Activated CD4-positive, alpha-beta memory T cell treated with anti-CD3 and anti-CD28 coated beads, Interleukin-2, amount 10 ng/mL, durations not matched to agents 7 days and 5 days (primary cell): ENCODE measurements around the gene STOM. TPM values are rescaled to one million over a fixed set of nuclear protein-coding genes. Genes with fewer than 3 reads are reported as not detected.

Source experiments
- CTCF ChIA-PET: fragments of 350-600 bp; sonication (Branson Sonifier 250); formaldehyde crosslinking; loops from one replicate; lab custom pipeline; 2021; ENCODE audit warnings: antibody characterized with exemption, inconsistent platforms; lab: Charles Lee
- POLR2A ChIA-PET: fragments of 350-600 bp; sonication (Branson Sonifier 250); formaldehyde crosslinking; loops from one replicate; lab custom pipeline; 2021; ENCODE audit warnings: antibody characterized with exemption; lab: Charles Lee
- DNase-seq: peaks from one replicate; pipeline ENCODE4 v3.0.0-alpha.2; 2020
- H3K27ac Mint-ChIP-seq: one replicate; pipeline ENCODE4 v1.8.0; 2021; ENCODE audit warnings: mild to moderate bottlenecking, mixed read lengths
- H3K27me3 Mint-ChIP-seq: one replicate; pipeline ENCODE4 v1.8.0; 2021; ENCODE audit warnings: mixed read lengths
- H3K36me3 Mint-ChIP-seq: one replicate; pipeline ENCODE4 v1.8.0; 2021; ENCODE audit warnings: low read depth, mixed read lengths
- H3K4me1 Mint-ChIP-seq: one replicate; pipeline ENCODE4 v1.8.0; 2021; ENCODE audit warnings: mixed read lengths
- H3K4me3 Mint-ChIP-seq: one replicate; pipeline ENCODE4 v1.8.0; 2021; ENCODE audit warnings: mild to moderate bottlenecking, mixed read lengths
- H3K9me3 Mint-ChIP-seq: one replicate; pipeline ENCODE4 v1.8.0; 2021; ENCODE audit warnings: mixed read lengths
- total RNA-seq, 2 experiments: library from RNA; stranded (reverse); gene quantifications; one replicate each; pipeline ENCODE4 v1.2.3, GENCODE V29; 2021

Gene STOM
- total RNA-seq, 2 experiments from 2014 or later = 101 to 104 TPM

DNA sequence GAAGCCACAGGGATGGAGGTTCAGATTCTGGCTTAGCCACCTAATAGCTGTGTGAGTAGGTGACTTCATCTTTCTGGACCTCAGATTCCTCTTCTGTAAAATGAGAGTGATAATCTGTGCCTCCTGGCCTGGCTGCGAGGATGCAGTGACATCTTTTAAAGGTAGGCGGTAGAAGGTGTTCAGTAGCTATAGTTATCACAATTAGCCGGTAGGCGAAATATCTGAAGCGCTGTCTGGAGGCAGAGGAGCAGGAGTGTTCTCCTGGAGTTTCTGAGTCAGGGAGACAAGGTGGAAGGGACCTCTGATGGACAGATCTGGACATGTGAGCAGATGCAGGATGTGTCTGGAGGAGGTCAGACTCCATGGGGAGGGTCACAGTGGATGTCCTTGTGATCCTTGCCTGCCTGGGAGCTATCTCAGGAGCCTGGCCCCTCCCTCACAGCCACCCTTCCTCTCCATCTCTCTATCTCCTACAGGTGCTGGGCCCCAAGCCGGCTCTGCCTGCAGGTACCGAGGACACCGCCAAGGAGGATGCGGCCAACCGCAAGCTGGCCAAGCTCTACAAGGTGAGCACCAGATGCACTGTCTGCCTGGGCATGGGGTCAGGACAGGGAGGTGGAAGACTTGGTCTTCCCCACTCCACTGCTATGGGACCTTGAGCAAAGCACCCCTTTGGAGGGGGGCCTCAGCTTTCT is 56.4 kb downstream of the STOM start:
- Mint-ChIP-seq H3K9me3 (no peaks in the 10 kb centered on the region), H3K27ac (no peak overlapping the region), H3K36me3 (no peaks in the 10 kb centered on the region), H3K4me3 (no peak overlapping the region), H3K27me3 (no peaks in the 10 kb centered on the region), H3K4me1 (no peaks in the 10 kb centered on the region)
- CTCF ChIA-PET = interaction anchor here (0.8 to 2.0 kb wide), 4 partner anchors 11 to 100 kb away, joined by 3 to 5 read pairs (median 4); no protein-coding TSS in a partner anchor
- DNase-seq = no peak
- POLR2A ChIA-PET = no interaction called here

- DNase-seq = no peak
- no peak overlapping the region for H3K4me3 Mint-ChIP-seq
- H3K27me3 Mint-ChIP-seq = no peaks in the 10 kb centered on the region
- no peaks in the 10 kb centered on the region for H3K4me1 Mint-ChIP-seq
- ChIA-PET CTCF (interaction anchor here (2.0 kb wide), 1 partner anchor 9 kb away, joined by 4 read pairs; no protein-coding TSS in a partner anchor), POLR2A (no interaction called here)
- H3K36me3 Mint-ChIP-seq = no peaks in the 10 kb centered on the region
- no peak overlapping the region for H3K27ac Mint-ChIP-seq
- no peaks in the 10 kb centered on the region for H3K9me3 Mint-ChIP-seq
Measured at GRCh38 chr9:121312169-121312568, 57.9 kb downstream of the STOM start.

- Mint-ChIP-seq H3K4me1 (no peaks in the 10 kb centered on the region), H3K9me3 (no peaks in the 10 kb centered on the region), H3K36me3 (no peaks in the 10 kb centered on the region), H3K27me3 (no peaks in the 10 kb centered on the region), H3K4me3 (no peak overlapping the region), H3K27ac (no peak overlapping the region)
- no peak for DNase-seq
- POLR2A ChIA-PET = no interaction called here
- CTCF ChIA-PET = interaction anchor here (0.8 to 2.1 kb wide), 2 partner anchors 9 to 32 kb away, joined by 3 to 5 read pairs; no protein-coding TSS in a partner anchor
Measured at GRCh38 chr9:121310571-121310970, 59.5 kb downstream of the STOM start.

GRCh38 chr9:121309833-121310425 is 60.1 kb downstream of the STOM start:
- H3K27me3 Mint-ChIP-seq = no peaks in the 10 kb centered on the region
- no peaks in the 10 kb centered on the region for H3K9me3 Mint-ChIP-seq
- no peaks in the 10 kb centered on the region for H3K36me3 Mint-ChIP-seq
- H3K27ac Mint-ChIP-seq = no peak overlapping the region
- H3K4me3 Mint-ChIP-seq = no peak overlapping the region
- ChIA-PET POLR2A (no interaction called here), CTCF (interaction anchor here (1.3 to 2.9 kb wide), 3 partner anchors 10 to 97 kb away, joined by 5 to 11 read pairs (median 8); no protein-coding TSS in a partner anchor)
- no peak for DNase-seq
- H3K4me1 Mint-ChIP-seq = no peaks in the 10 kb centered on the region

- H3K4me3 Mint-ChIP-seq = no peak overlapping the region
- no peak for DNase-seq
- CTCF ChIA-PET = interaction anchor here (1.3 to 2.9 kb wide), 3 partner anchors 11 to 96 kb away, joined by 5 to 11 read pairs (median 8); no protein-coding TSS in a partner anchor
- no peaks in the 10 kb centered on the region for H3K36me3 Mint-ChIP-seq
- H3K27me3 Mint-ChIP-seq = no peaks in the 10 kb centered on the region
- no peaks in the 10 kb centered on the region for H3K9me3 Mint-ChIP-seq
- POLR2A ChIA-PET = interaction anchor here (1.2 kb wide), 1 partner anchor 86 kb away, joined by 3 read pairs; no protein-coding TSS in a partner anchor
- no peak overlapping the region for H3K27ac Mint-ChIP-seq
- no peaks in the 10 kb centered on the region for H3K4me1 Mint-ChIP-seq
Measured at GRCh38 chr9:121309171-121309570, 60.9 kb downstream of the STOM start.

DNA sequence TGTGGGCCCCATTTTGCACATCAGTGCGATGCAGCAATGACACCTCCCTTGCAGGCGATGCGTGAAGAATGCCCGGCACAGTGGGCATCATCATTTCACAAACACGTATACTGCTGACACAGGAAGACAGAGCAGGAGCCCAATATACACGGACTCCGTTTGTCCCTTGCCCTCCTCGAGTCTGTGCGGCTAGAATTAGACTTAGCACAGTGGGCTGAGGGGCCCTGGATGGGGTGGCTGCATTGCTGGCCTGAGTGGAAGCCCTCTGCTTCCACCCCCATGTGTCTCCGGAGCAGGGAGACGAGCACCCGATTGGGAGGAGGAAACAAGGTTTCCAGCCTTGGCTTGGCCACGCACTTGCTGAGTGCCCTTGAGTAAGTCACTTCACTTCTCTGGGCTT is 61.3 kb downstream of the STOM start:
- Mint-ChIP-seq H3K27me3 (no peaks in the 10 kb centered on the region), H3K36me3 (no peaks in the 10 kb centered on the region), H3K9me3 (no peaks in the 10 kb centered on the region), H3K4me1 (no peaks in the 10 kb centered on the region), H3K27ac (no peak overlapping the region), H3K4me3 (no peak overlapping the region)
- ChIA-PET CTCF (interaction anchor here (1.3 to 2.9 kb wide), 3 partner anchors 11 to 96 kb away, joined by 5 to 11 read pairs (median 8); no protein-coding TSS in a partner anchor), POLR2A (interaction anchor here (1.2 kb wide), 1 partner anchor 86 kb away, joined by 3 read pairs; no protein-coding TSS in a partner anchor)
- DNase-seq = no peak

DNA sequence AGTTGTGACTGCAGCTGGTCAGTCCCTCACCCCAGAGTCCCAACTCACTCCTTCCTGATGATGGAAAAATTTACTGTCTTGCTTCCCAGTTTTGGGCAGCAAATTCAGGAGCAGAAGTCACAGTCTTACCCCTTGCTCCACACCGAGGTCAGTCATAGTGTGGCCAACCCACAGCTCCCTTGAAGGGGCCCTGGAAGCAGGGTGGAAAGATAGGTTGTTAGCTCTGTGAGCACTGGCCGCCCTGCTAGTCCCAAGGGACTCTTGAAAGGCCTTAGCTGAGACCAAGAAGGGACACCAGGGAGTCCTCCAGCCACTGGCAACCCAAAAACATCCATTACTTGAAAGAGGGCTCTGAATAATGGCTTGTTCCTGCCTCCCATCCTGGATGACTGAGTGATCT is 62.1 kb downstream of the STOM start:
- Mint-ChIP-seq H3K4me3 (no peak overlapping the region), H3K27ac (no peak overlapping the region), H3K9me3 (no peaks in the 10 kb centered on the region), H3K36me3 (no peaks in the 10 kb centered on the region), H3K4me1 (no peaks in the 10 kb centered on the region), H3K27me3 (no peaks in the 10 kb centered on the region)
- no peak for DNase-seq
- ChIA-PET POLR2A (interaction anchor here (1.2 kb wide), 1 partner anchor 85 kb away, joined by 3 read pairs; no protein-coding TSS in a partner anchor), CTCF (interaction anchor here (0.7 to 2.9 kb wide), 2 partner anchors 12 to 30 kb away, joined by 3 to 11 read pairs; no protein-coding TSS in a partner anchor)

- DNase-seq = no peak
- CTCF ChIA-PET = interaction anchor here (1.3 kb wide), 2 partner anchors 15 to 93 kb away, joined by 3 to 8 read pairs; no protein-coding TSS in a partner anchor
- no peaks in the 10 kb centered on the region for H3K9me3 Mint-ChIP-seq
- H3K4me3 Mint-ChIP-seq = no peak overlapping the region
- POLR2A ChIA-PET = no interaction called here
- H3K27ac Mint-ChIP-seq = no peak overlapping the region
- H3K27me3 Mint-ChIP-seq = peaks cover 3% of the 10 kb centered on the region
- H3K36me3 Mint-ChIP-seq = no peaks in the 10 kb centered on the region
- H3K4me1 Mint-ChIP-seq = peaks cover 2% of the 10 kb centered on the region
Measured at GRCh38 chr9:121305269-121305994, 64.6 kb downstream of the STOM start.

DNA sequence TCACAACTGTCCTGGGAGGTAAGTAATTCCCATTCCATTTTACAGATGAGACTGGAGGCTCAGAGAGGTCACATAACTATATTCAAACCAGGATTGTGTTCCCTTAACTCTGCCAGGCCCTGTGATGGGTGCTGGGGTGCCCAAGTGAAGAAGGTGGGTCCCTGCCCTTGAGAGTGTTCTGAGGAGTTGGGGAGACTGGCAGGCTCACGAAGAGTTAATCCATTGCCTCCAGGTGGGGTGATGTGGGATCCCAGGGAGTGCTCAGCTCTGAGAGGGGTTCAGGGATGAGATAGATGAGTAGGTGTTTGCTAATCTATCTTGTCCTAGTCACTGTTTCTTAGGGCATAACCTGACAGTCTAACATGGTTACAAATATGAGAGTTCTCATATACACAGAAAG is 65.3 kb downstream of the STOM start:
- CTCF ChIA-PET = interaction anchor here (1.3 kb wide), 1 partner anchor 15 kb away, joined by 7 read pairs; no protein-coding TSS in a partner anchor
- Mint-ChIP-seq H3K4me1 (peaks cover 7% of the 10 kb centered on the region), H3K27ac (no peak overlapping the region), H3K4me3 (no peak overlapping the region), H3K36me3 (no peaks in the 10 kb centered on the region), H3K9me3 (no peaks in the 10 kb centered on the region), H3K27me3 (peaks cover 8% of the 10 kb centered on the region)
- DNase-seq = no peak
- POLR2A ChIA-PET = no interaction called here

GRCh38 chr9:121303456-121304451 is 66.3 kb downstream of the STOM start:
- Mint-ChIP-seq H3K9me3 (no peaks in the 10 kb centered on the region), H3K36me3 (no peaks in the 10 kb centered on the region), H3K27me3 (peaks cover 14% of the 10 kb centered on the region), H3K4me3 (no peak overlapping the region), H3K27ac (no peak overlapping the region), H3K4me1 (peaks cover 14% of the 10 kb centered on the region)
- ChIA-PET CTCF (interaction anchor here (0.6 to 1.6 kb wide), 3 partner anchors 10 to 205 kb away, joined by 3 to 7 read pairs (median 4); no protein-coding TSS in a partner anchor), POLR2A (no interaction called here)
- no peak for DNase-seq

GRCh38 chr9:121302786-121303185 is 67.3 kb downstream of the STOM start:
- ChIA-PET POLR2A (no interaction called here), CTCF (interaction anchor here (1.6 kb wide), 1 partner anchor 10 kb away, joined by 4 read pairs; no protein-coding TSS in a partner anchor)
- no peak for DNase-seq
- no peaks in the 10 kb centered on the region for H3K36me3 Mint-ChIP-seq
- no peaks in the 10 kb centered on the region for H3K9me3 Mint-ChIP-seq
- H3K27ac Mint-ChIP-seq = no peak overlapping the region
- H3K4me3 Mint-ChIP-seq = no peak overlapping the region
- peaks cover 20% of the 10 kb centered on the region for H3K27me3 Mint-ChIP-seq
- H3K4me1 Mint-ChIP-seq = peaks cover 16% of the 10 kb centered on the region
